ENCODE results near the gene OXSR1. TPM values are rescaled to one million over a fixed set of nuclear protein-coding genes. Genes with fewer than 3 reads are reported as not detected.
"Not testable (repeated sequence)": the region's sequence is repeated elsewhere in the genome, so short reads cannot be mapped to it uniquely, and the experiment has no call there.

OXSR1 gene
- total RNA-seq, 1 donor from 2014 or later, result 50.8 TPM

GRCh38 chr3:38133557-38134405 lies 31.6 kb upstream of the OXSR1 start:
- H3K4me1 Mint-ChIP-seq (ENCODE audit: low read depth), result peaks cover 52% of the 10 kb centered on the region
- no peaks in the 10 kb centered on the region for H3K27me3 Mint-ChIP-seq (ENCODE audit: insufficient read depth)
- H3K27ac Mint-ChIP-seq, result peak overlapping the region; percentile 61
- peaks cover 47% of the 10 kb centered on the region for H3K36me3 Mint-ChIP-seq (ENCODE audit: low read depth)
- no peak for DNase-seq (ENCODE audit: low spot score)
- no peaks in the 10 kb centered on the region for H3K9me3 Mint-ChIP-seq
- intact Hi-C loops (cut with micrococcal nuclease), result no loop called here
- peak overlapping the region; percentile 53 for H3K4me3 Mint-ChIP-seq

GRCh38 chr3:38134517-38135143 lies 30.7 kb upstream of the OXSR1 start:
- H3K4me1 Mint-ChIP-seq (ENCODE audit: low read depth), result peaks cover 57% of the 10 kb centered on the region
- H3K4me3 Mint-ChIP-seq, result peak overlapping the region; percentile 94
- H3K36me3 Mint-ChIP-seq (ENCODE audit: low read depth), result peaks cover 40% of the 10 kb centered on the region
- H3K27me3 Mint-ChIP-seq (ENCODE audit: insufficient read depth); DNase-seq (ENCODE audit: low spot score); H3K9me3 Mint-ChIP-seq: not testable (repeated sequence)
- intact Hi-C loops (cut with micrococcal nuclease), result loop anchor here (5.0 kb wide), 7 partner anchors 123 to 1248 kb away; partner anchors contain the start of genes SCN11A, SLC25A38 and WDR48
- H3K27ac Mint-ChIP-seq, result peak overlapping the region; percentile 61

- not testable (repeated sequence) for H3K9me3 Mint-ChIP-seq; H3K27me3 Mint-ChIP-seq (ENCODE audit: insufficient read depth)
- Mint-ChIP-seq H3K36me3 (ENCODE audit: low read depth) (peaks cover 34% of the 10 kb centered on the region), H3K4me1 (ENCODE audit: low read depth) (peaks cover 69% of the 10 kb centered on the region), H3K27ac (peak overlapping the region; percentile 88), H3K4me3 (peak overlapping the region; percentile 94)
- peak; percentile 31 for DNase-seq (ENCODE audit: low spot score)
- intact Hi-C loops (cut with micrococcal nuclease), result loop anchor here (5.0 kb wide), 7 partner anchors 122 to 1247 kb away; partner anchors contain the start of genes SCN11A, SLC25A38 and WDR48
Observed at GRCh38 chr3:38135621-38136277, 29.6 kb upstream of the OXSR1 start.

GRCh38 chr3:38136393-38136776 lies 29.0 kb upstream of the OXSR1 start:
- Mint-ChIP-seq H3K27ac (peak overlapping the region; percentile 88), H3K36me3 (ENCODE audit: low read depth) (peaks cover 33% of the 10 kb centered on the region), H3K9me3 (no peaks in the 10 kb centered on the region), H3K4me1 (ENCODE audit: low read depth) (peaks cover 73% of the 10 kb centered on the region), H3K27me3 (ENCODE audit: insufficient read depth) (no peaks in the 10 kb centered on the region), H3K4me3 (peak overlapping the region; percentile 94)
- intact Hi-C loops (cut with micrococcal nuclease), result loop anchor here (5.0 kb wide), 7 partner anchors 121 to 1246 kb away; partner anchors contain the start of genes SCN11A, SLC25A38 and WDR48
- DNase-seq (ENCODE audit: low spot score), result no peak

GRCh38 chr3:38136777-38137614 lies 28.3 kb upstream of the OXSR1 start, which contains the start of gene ACAA1:
Gene ACAA1, minus strand, starts transcription at chr3:38137127. Its CDS starts 92 bp downstream, at chr3:38137035.
- intact Hi-C loops (cut with micrococcal nuclease), result loop anchor here (1.0 to 5.0 kb wide), 16 partner anchors 17 to 1245 kb away; partner anchors contain the start of genes ACVR2B, EPM2AIP1, EXOG and MLH1
- H3K36me3 Mint-ChIP-seq (ENCODE audit: low read depth), result peaks cover 31% of the 10 kb centered on the region

GRCh38 chr3:38137615-38138348 lies 27.6 kb upstream of the OXSR1 start:
- H3K36me3 Mint-ChIP-seq (ENCODE audit: low read depth), result peaks cover 30% of the 10 kb centered on the region
- intact Hi-C loops (cut with micrococcal nuclease), result loop anchor here (1.0 to 5.0 kb wide), 16 partner anchors 17 to 1245 kb away; partner anchors contain the start of genes ACVR2B, EPM2AIP1, EXOG and MLH1
- peaks cover 76% of the 10 kb centered on the region for H3K4me1 Mint-ChIP-seq (ENCODE audit: low read depth)
- H3K27ac Mint-ChIP-seq, result peak overlapping the region; percentile 94
- peak; percentile 11 for DNase-seq (ENCODE audit: low spot score)
- no peaks in the 10 kb centered on the region for H3K9me3 Mint-ChIP-seq
- peak overlapping the region; percentile 94 for H3K4me3 Mint-ChIP-seq
- H3K27me3 Mint-ChIP-seq (ENCODE audit: insufficient read depth), result no peaks in the 10 kb centered on the region

More at GRCh38 chr3:38136777-38137614, 28.3 kb upstream of the OXSR1 start, which contains the start of gene ACAA1:
- Mint-ChIP-seq H3K4me1 (ENCODE audit: low read depth) (peaks cover 72% of the 10 kb centered on the region), H3K9me3 (no peaks in the 10 kb centered on the region), H3K27me3 (ENCODE audit: insufficient read depth) (no peaks in the 10 kb centered on the region), H3K4me3 (peak within 1 kb of the TSS; percentile 94), H3K27ac (peak within 1 kb of the TSS; percentile 94)
- DNase-seq (ENCODE audit: low spot score), result peak; percentile 96

- no peaks in the 10 kb centered on the region for H3K27me3 Mint-ChIP-seq (ENCODE audit: insufficient read depth)
- H3K27ac Mint-ChIP-seq, result peak within 1 kb of the TSS; percentile 94
- H3K9me3 Mint-ChIP-seq, result no peaks in the 10 kb centered on the region
- peaks cover 25% of the 10 kb centered on the region for H3K36me3 Mint-ChIP-seq (ENCODE audit: low read depth)
- DNase-seq (ENCODE audit: low spot score), result peak; percentile 81
- H3K4me3 Mint-ChIP-seq, result peak within 1 kb of the TSS; percentile 94
- intact Hi-C loops (cut with micrococcal nuclease), result loop anchor here (5.0 kb wide), 7 partner anchors 119 to 1244 kb away; partner anchors contain the start of genes SCN11A, SLC25A38 and WDR48
- H3K4me1 Mint-ChIP-seq (ENCODE audit: low read depth), result peaks cover 72% of the 10 kb centered on the region
Observed at GRCh38 chr3:38138349-38139190, 26.8 kb upstream of the OXSR1 start, which contains the start of gene MYD88. Gene MYD88, plus strand, starts transcription at chr3:38138661. Its CDS starts 40 bp downstream, at chr3:38138701.

- H3K4me1 Mint-ChIP-seq (ENCODE audit: low read depth), result peaks cover 70% of the 10 kb centered on the region
- intact Hi-C loops (cut with micrococcal nuclease), result loop anchor here (5.0 kb wide), 7 partner anchors 118 to 1243 kb away; partner anchors contain the start of genes SCN11A, SLC25A38 and WDR48
- no peaks in the 10 kb centered on the region for H3K9me3 Mint-ChIP-seq
- H3K27me3 Mint-ChIP-seq (ENCODE audit: insufficient read depth), result no peaks in the 10 kb centered on the region
- peak overlapping the region; percentile 94 for H3K4me3 Mint-ChIP-seq
- no peak for DNase-seq (ENCODE audit: low spot score)
- peaks cover 23% of the 10 kb centered on the region for H3K36me3 Mint-ChIP-seq (ENCODE audit: low read depth)
- H3K27ac Mint-ChIP-seq, result peak overlapping the region; percentile 94
Observed at GRCh38 chr3:38139191-38139590, 26.1 kb upstream of the OXSR1 start.

- Mint-ChIP-seq H3K9me3 (no peaks in the 10 kb centered on the region), H3K4me3 (peak overlapping the region; percentile 94), H3K27ac (no peak overlapping the region), H3K4me1 (ENCODE audit: low read depth) (peaks cover 65% of the 10 kb centered on the region), H3K27me3 (ENCODE audit: insufficient read depth) (no peaks in the 10 kb centered on the region), H3K36me3 (ENCODE audit: low read depth) (peaks cover 20% of the 10 kb centered on the region)
- no peak for DNase-seq (ENCODE audit: low spot score)
- intact Hi-C loops (cut with micrococcal nuclease), result loop anchor here (5.0 kb wide), 7 partner anchors 118 to 1243 kb away; partner anchors contain the start of genes SCN11A, SLC25A38 and WDR48
Observed at GRCh38 chr3:38139652-38140051, 25.7 kb upstream of the OXSR1 start.

GRCh38 chr3:38140326-38141172 lies 24.8 kb upstream of the OXSR1 start:
- DNase-seq (ENCODE audit: low spot score), result no peak
- Mint-ChIP-seq H3K27me3 (ENCODE audit: insufficient read depth) (no peaks in the 10 kb centered on the region), H3K4me1 (ENCODE audit: low read depth) (peaks cover 57% of the 10 kb centered on the region), H3K27ac (no peak overlapping the region), H3K36me3 (ENCODE audit: low read depth) (peaks cover 15% of the 10 kb centered on the region), H3K4me3 (peak overlapping the region; percentile 94), H3K9me3 (peaks cover 4% of the 10 kb centered on the region)
- intact Hi-C loops (cut with micrococcal nuclease), result no loop called here

Measured in activated T-helper 1 cell treated with anti-CD3 and anti-CD28 coated beads, Interleukin-12 subunit alpha, Interleukin-12 subunit beta, Interleukin-2, Interleukin-4 antibody, amounts not matched to agents 30 ng/mL and 10 ng/mL and 1 ng/mL, durations not matched to agents 14 hours and 24 hours and 36 hours (primary cell).